Panc1 (cell line): ENCODE results near the gene MADCAM1.

Experiments used
- POLR2AphosphoS5 ChIP-seq: IDR thresholded peaks from 2 replicates; pipeline ENCODE4 v1.6.1; 2012; ENCODE audit warnings: mild to moderate bottlenecking, low read depth, low read length, moderate library complexity
- SIN3A ChIP-seq: IDR thresholded peaks from 2 replicates; pipeline ENCODE4 v1.6.1; 2012; ENCODE audit warnings: low read depth, mild to moderate bottlenecking, low read length, moderate library complexity, borderline replicate concordance; ENCODE audit not compliant: insufficient read depth
- TCF7L2 ChIP-seq: IDR thresholded peaks from 2 replicates; pipeline ENCODE4 v1.6.1; 2011; ENCODE audit warnings: mild to moderate bottlenecking, low read depth, low read length, inconsistent platforms
- TF ChIP-seq, protein P1 (sequence below): fragments of 450-650 bp; IDR thresholded peaks from 2 replicates; pipeline ENCODE4 v1.5.1; 2017; ENCODE audit warnings: mild to moderate bottlenecking
- TF ChIP-seq, protein P2 (sequence below), 2 experiments: IDR thresholded peaks; 2 replicates each; pipeline ENCODE4 v1.6.1; 2011 to 2012; ENCODE audit warnings: low read depth in 2 of 2, control low read depth in 1 of 2, low read length in 1 of 2, mild to moderate bottlenecking in 1 of 2, moderate library complexity in 1 of 2; ENCODE audit not compliant: insufficient read depth in 1 of 2

DNA sequence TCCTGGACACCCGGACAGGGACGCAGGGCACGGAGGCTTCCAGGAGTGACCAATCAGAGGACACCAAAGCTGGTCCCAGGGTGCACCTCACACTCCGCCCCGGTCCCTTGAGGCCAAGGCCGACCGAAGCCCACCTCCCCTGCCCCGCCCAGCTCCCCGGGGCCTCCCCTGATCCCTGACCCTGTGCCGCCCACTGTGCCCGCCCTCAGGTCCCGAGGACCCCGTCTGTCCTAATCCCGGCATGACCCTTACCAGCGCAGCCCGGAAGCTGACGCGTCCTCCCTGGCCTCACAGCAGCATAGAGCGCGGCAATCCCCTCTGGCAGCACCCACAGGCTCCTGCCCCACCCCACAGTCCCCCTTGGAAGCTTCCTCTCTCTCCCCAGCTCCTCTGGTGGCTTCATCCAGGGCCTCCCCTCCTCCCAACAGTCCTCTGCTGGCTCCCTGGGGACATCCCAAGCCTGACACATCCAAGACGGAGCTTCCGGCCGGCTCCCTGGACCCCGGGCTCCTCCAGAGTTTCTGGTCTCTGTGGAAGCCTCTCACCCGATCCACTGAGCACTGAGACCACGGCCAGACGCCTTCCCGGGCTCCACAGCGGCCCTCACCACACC lies 27.9 kb downstream of the MADCAM1 start:
- TF ChIP-seq, protein P1, sequence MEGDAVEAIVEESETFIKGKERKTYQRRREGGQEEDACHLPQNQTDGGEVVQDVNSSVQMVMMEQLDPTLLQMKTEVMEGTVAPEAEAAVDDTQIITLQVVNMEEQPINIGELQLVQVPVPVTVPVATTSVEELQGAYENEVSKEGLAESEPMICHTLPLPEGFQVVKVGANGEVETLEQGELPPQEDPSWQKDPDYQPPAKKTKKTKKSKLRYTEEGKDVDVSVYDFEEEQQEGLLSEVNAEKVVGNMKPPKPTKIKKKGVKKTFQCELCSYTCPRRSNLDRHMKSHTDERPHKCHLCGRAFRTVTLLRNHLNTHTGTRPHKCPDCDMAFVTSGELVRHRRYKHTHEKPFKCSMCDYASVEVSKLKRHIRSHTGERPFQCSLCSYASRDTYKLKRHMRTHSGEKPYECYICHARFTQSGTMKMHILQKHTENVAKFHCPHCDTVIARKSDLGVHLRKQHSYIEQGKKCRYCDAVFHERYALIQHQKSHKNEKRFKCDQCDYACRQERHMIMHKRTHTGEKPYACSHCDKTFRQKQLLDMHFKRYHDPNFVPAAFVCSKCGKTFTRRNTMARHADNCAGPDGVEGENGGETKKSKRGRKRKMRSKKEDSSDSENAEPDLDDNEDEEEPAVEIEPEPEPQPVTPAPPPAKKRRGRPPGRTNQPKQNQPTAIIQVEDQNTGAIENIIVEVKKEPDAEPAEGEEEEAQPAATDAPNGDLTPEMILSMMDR: no peak
- TF ChIP-seq POLR2AphosphoS5 (no peak), TCF7L2 (no peak), SIN3A (no peak)
- TF ChIP-seq, protein P2, sequence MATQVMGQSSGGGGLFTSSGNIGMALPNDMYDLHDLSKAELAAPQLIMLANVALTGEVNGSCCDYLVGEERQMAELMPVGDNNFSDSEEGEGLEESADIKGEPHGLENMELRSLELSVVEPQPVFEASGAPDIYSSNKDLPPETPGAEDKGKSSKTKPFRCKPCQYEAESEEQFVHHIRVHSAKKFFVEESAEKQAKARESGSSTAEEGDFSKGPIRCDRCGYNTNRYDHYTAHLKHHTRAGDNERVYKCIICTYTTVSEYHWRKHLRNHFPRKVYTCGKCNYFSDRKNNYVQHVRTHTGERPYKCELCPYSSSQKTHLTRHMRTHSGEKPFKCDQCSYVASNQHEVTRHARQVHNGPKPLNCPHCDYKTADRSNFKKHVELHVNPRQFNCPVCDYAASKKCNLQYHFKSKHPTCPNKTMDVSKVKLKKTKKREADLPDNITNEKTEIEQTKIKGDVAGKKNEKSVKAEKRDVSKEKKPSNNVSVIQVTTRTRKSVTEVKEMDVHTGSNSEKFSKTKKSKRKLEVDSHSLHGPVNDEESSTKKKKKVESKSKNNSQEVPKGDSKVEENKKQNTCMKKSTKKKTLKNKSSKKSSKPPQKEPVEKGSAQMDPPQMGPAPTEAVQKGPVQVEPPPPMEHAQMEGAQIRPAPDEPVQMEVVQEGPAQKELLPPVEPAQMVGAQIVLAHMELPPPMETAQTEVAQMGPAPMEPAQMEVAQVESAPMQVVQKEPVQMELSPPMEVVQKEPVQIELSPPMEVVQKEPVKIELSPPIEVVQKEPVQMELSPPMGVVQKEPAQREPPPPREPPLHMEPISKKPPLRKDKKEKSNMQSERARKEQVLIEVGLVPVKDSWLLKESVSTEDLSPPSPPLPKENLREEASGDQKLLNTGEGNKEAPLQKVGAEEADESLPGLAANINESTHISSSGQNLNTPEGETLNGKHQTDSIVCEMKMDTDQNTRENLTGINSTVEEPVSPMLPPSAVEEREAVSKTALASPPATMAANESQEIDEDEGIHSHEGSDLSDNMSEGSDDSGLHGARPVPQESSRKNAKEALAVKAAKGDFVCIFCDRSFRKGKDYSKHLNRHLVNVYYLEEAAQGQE (IDR thresholded peaks at IDR 0.05; ENCODE audit: insufficient read depth in 1 of 2, low read depth in 2 of 2, low read length in 1 of 2): no peak
